Fibroblast of skin of left quadriceps (primary cell): Measurements from ENCODE around the gene ZNF526.

Source experiments
- DNase-seq, 2 experiments: peaks; one replicate each; pipeline ENCODE4 v3.0.0-alpha.2; 2013; ENCODE audit warnings: low read depth in 2 of 2

The ZNF526 gene

GRCh38 chr19:42246143-42246921, 26.2 kb downstream of the ZNF526 start:
- peak; percentile 55 to 66 for DNase-seq

- no peak for DNase-seq
Observed at GRCh38 chr19:42246922-42247639, 27.0 kb downstream of the ZNF526 start.

DNA sequence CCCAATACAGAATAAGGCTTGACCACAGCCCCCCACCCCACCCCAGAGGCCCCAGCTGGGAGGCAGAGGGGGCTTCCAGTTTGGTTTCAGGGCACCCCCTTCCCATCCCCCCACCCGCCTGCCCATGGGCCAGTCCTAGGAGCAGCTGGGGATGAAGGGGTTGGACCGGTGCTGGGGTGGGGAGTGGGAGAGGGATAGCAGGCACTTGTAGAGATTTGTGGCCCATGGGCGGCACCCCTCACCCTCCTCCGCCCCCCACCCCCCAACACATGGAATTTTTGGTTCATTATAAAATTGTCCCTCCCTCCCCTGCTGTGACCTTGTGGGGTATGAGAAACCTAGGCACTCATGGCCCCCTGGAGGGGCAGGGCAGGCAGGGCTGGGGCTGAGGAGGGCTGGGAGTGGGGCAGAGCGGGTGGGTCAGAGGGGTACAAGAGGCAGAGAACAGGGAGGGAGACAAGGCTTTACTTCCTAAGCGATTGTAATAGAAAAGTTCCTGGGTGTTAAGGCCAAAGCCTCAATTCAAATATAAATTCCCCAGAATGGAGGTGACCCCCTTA, 27.6 kb downstream of the ZNF526 start:
- no peak for DNase-seq

DNA sequence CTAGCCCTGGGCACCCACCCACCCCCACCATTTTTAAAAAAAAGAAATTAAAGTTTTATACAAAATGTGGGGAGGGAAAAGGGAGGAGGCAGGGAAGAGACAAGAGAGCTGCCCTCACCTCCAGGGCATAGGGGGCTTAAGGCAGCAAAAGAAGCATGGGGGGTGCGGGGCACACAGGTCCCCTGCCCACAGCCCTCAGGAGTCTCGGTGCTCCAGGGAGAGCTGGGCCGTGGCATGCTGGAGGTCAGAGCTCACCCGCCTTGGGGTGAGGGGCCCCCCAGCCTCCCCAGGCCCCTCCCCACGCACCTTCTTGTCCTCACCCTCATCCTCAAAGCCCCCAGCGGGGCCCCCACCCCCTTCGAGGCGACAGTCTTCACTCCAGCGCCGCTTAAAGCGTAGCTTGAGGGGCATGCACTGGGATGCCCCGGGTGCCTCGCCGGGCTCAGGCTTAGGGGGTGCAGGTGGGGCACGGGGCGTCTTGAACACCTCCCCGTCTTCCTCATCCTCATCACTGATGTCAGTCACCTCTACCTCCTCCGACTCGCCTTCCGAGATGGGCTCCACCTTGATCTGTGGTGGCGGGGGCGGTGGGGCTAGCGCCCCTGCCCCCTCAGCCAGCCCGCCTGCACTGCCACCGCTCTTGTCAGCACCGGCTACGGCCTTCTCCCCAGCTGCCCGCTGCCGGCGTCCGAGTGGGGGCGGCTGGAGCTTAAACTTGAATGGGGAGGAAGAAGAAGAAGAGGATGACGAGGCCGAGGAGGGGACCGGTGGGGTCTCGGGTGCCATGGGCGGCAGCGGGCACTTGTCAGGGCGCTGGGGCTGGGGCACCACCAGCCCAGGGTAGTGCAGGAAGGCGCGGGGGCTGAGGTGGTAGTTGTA, 28.4 kb downstream of the ZNF526 start:
- DNase-seq: no peak

- no peak for DNase-seq
Observed at GRCh38 chr19:42249149-42249750, 29.1 kb downstream of the ZNF526 start.

DNA sequence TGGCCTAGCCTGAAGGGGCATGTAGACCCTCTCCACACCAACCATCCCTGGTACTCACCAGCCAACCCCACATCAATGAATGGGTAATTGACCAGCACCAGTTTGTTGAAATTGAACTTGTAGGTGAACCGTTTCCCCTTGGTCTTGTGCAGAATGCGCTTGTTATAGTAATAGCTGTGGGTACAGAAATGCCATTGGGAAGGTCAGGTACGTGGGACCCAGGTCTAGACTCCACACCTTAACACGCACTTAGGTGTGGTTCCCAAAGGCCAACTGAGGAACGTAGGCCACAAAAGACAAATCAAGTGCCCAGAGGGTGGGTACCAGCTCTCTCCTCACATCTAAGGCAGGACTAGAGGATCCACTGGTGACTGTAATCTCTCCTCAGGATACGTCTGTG, 29.7 kb downstream of the ZNF526 start:
- no peak for DNase-seq

DNA sequence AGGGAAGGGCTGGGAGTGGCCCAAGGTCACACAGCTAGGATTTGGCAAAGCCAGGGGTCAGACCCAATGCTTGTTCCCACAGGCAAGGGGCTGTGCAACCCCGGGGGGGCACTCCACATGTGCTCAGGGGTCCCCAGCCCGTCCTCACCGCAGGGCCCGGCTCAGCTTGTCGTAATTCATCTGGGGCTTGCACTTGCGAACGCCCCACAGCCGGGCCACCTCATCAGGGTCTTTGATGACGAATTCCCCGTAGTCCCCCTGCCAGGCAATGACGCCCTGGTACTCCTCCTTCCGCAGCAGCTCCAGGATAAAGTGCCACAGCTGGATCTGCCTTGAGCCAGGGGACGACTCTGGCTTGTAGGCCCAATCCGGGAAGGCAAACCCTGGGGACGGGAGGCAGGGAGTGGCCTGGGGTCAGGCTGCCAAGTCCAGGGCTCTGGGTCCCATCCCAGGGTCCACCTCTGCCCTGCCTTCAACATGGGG, 30.1 kb downstream of the ZNF526 start:
- no peak for DNase-seq

DNA sequence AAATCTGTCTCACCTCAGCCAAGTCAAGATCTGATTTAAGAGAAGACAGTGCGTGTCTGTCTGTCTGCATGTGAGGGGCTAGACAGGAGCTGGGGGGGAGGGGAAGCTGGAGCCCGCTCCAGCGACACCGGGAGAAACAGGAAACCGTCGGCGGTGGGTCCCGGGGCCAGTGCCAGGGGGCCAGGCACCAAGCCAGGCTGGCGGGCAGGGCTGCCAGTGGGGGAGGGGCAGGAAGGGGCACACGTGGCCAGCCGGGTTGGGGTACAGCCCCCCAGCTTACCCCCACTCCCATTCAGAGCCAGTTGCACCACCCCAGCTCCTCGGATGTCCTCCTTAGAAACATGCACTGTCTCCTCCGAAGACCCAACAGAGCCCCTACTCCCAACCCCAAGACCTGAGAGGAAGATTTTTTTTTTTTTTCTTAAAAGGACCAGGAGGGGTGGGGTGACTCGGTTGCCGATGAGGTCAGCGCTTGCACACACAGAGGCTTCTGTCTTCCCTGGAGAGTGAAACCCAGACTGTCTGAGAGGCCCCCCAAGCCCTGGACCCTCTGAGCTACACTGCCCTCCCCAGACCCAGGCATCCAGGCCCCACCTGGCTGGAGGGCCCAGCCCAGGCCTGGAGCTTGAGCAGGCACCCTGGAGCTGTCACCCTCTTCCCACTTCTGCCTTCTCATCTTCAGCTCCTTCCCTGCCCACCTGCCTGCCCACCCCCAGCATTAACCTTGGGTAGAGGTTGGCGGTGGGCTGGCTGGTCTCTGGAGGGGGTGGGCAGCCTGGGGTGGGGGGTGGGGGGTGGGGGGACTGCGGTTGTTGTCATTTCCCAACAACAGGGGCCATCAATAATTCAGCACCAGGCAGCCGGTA, 30.8 kb downstream of the ZNF526 start:
- no peak for DNase-seq

DNA sequence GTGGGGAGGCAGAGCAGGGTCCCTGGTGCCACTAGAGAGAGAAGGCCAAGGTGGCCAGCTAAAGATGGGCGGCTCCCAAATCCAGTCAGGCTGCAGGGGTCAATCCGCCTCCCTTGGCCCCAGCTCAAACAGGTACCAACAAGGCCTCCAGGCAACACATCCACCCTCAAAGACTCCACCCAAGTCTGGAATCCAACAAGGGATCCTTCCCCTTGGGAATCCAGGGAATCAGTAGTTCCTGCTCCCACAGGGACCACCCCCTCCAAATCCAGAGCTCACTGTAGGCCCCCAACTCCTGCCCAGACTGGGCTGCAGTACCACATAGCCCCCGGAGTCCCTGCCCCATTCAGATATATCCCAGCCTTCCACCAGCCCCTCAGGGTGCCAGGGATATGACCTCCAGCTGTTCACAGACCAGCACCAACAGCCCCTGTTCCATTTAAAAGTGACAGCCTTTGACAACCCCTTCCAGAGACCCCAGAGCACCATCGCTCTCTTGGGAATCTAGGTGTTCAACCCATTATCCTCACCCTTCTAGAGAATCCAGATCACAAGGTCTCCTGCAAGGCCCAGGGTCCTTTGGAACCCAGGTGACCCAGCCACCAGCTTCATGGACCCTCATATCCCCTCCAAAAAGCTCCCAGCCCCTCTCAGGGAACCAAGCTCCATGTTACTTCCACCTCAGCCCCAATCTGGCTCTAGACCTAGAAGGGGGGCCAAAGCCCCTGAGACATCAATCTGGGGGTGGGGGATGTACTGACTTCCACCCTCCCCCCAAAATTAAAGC, 31.7 kb downstream of the ZNF526 start:
- DNase-seq: no peak

- no peak for DNase-seq
Observed at GRCh38 chr19:42252365-42253244, 32.5 kb downstream of the ZNF526 start.

DNA sequence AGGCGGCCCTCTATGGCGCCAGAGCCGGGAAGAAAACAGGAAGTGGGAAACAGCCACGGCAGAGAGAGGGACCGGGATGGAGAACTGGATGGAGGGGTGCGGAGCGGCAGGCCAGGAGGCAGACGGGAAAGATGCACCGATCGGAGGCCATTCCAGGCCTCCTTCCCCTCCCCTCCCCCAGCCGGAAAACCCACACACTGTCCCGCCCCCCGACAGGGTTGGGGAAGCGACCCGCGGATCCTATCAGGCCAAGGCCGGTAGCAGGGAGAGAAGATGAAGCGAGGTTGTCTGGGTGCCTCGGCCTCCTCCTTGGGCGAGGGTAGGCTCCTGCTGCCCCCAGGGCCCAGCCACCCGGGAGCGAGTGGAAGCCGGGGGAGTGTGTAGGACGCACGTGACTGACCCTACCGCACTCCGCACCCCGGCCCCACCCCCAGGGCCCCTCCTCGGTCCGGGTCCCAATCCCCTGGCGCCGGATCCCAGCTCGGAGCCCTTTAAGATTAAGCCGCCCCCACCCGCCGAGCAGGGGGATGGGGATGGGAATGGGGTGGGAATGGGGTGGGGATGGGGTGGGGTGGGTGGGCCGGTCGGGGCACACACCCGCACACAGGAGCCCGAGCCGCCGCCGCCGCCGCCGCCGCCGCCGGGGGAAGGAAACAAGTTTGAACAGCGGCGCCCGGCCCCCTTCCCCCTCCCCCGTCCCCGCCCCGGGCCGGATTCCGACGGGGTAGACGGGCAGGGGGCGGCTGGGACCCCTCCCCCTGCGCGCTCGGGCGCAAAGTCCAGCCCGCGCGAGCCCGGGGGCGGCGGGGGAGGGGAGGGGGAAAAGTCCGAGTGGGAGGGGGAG, 33.4 kb downstream of the ZNF526 start:
- no peak for DNase-seq

DNA sequence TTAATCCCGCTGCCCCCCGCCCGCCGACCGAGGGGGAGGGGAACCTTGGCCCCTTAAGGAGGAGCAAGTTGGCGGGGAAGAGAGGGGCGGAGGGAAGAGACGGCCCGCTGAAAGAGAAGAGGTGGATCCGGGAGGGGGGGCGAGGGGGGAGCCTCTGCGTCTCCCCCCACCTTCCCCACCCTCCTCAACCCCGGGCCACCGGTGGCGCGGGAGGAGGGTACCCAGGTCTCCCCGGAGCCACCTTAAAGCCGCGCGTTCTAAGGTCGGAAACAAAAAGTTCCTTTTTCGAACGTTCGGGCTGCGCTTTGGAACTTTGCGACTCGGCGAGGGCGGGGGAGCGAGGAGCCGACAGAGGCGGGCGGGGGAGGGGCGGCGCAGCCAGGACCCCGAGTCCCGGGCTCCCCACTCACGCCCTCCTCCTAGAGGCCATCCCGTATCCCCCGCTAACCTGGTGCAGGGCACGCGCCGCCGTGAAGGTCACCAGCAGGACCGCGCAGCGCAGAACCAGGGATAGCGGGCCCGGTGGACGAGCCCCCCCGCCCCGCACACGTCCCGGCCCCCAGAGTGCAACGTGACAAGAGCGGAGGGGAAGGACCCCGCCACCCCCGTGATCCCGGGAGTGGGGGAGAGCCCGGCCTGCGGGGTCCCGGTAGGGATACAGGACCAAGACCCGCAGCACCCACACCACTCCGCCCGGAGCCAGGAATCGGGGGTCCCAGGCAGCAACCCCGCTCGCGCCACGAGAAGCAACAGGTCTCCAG, 34.2 kb downstream of the ZNF526 start:
- no peak for DNase-seq

- DNase-seq: peak; percentile 75 to 81
Observed at GRCh38 chr19:42254850-42255765, 35.0 kb downstream of the ZNF526 start, which contains the start of gene ERF. Gene ERF (minus strand): TSS chr19:42255128. CDS start chr19:42254999, 129 bp downstream.

GRCh38 chr19:42255766-42256745, 35.9 kb downstream of the ZNF526 start:
- DNase-seq: no peak
